Central memory CD4-positive, alpha-beta T cell (primary cell): ENCODE measurements around the gene ACTA2.
"Not testable (repeated sequence)": the region's sequence is repeated elsewhere in the genome, so short reads cannot be mapped to it uniquely, and the experiment has no call there.

ENCODE experiments used
- DNase-seq: peaks from one replicate; pipeline ENCODE4 v3.0.0; 2022

ACTA2 gene

GRCh38 chr10:88949051-88949450 is 3.5 kb downstream of the ACTA2 start:
- no peak for DNase-seq

GRCh38 chr10:88946965-88947590 is 5.5 kb downstream of the ACTA2 start:
- DNase-seq = no peak

GRCh38 chr10:88946200-88946599 is 6.4 kb downstream of the ACTA2 start:
- DNase-seq = no peak

- no peak for DNase-seq
These were observed 7.8 kb downstream of the ACTA2 start for GRCh38 chr10:88944813-88945212.

GRCh38 chr10:88943778-88944177 is 8.8 kb downstream of the ACTA2 start:
- no peak for DNase-seq

- DNase-seq = no peak
These were observed 11.5 kb downstream of the ACTA2 start for GRCh38 chr10:88941026-88941425.

GRCh38 chr10:88938938-88939337 is 13.6 kb downstream of the ACTA2 start:
- DNase-seq = no peak

- DNase-seq = no peak
These were observed 14.5 kb downstream of the ACTA2 start for GRCh38 chr10:88938039-88938438.

- no peak for DNase-seq
These were observed 15.9 kb downstream of the ACTA2 start for GRCh38 chr10:88936656-88937055.

- DNase-seq = peak; percentile 73
These were observed 17.5 kb downstream of the ACTA2 start for GRCh38 chr10:88934900-88935672.

- DNase-seq = no peak
These were observed 19.0 kb downstream of the ACTA2 start for GRCh38 chr10:88933564-88933963.

GRCh38 chr10:88932539-88933256 is 19.9 kb downstream of the ACTA2 start:
- peak; percentile 44 for DNase-seq

GRCh38 chr10:88932029-88932428 is 20.5 kb downstream of the ACTA2 start:
- not testable (repeated sequence) for DNase-seq

- no peak for DNase-seq
These were observed 21.0 kb downstream of the ACTA2 start for GRCh38 chr10:88931548-88931947.

GRCh38 chr10:88928254-88928653 is 24.3 kb downstream of the ACTA2 start:
- no peak for DNase-seq

- DNase-seq = no peak
These were observed 25.2 kb downstream of the ACTA2 start for GRCh38 chr10:88927416-88927690.

GRCh38 chr10:88926566-88927415 is 25.8 kb downstream of the ACTA2 start:
- no peak for DNase-seq

GRCh38 chr10:88923520-88923919 is 29.1 kb downstream of the ACTA2 start:
- DNase-seq = no peak

GRCh38 chr10:88922041-88922440 is 30.5 kb downstream of the ACTA2 start:
- no peak for DNase-seq

- no peak for DNase-seq
These were observed 31.5 kb downstream of the ACTA2 start for GRCh38 chr10:88920986-88921593.

GRCh38 chr10:88920198-88920597 is 32.4 kb downstream of the ACTA2 start:
- no peak for DNase-seq

- DNase-seq = no peak
These were observed 33.5 kb downstream of the ACTA2 start for GRCh38 chr10:88919041-88919440.
